SU-DHL-6 (cell line): ENCODE data around the gene PLXNC1.

Source experiments
- H2AFZ ChIP-seq: fragments of 200-600 bp; sonication (generic); 2 replicates; pipeline ENCODE4 v1.6.1; 2014; ENCODE audit warnings: low read depth, mild to moderate bottlenecking, moderate library complexity, mixed read lengths, antibody characterized with exemption, low read length; ENCODE audit not compliant: severe bottlenecking
- H3F3A ChIP-seq: fragments of 200-600 bp; shearing (Covaris generic); 2 replicates; pipeline ENCODE4 v1.6.0; 2016; ENCODE audit warnings: antibody characterized with exemption, mild to moderate bottlenecking; ENCODE audit not compliant: insufficient read depth
- H3K27ac ChIP-seq: fragments of 200-600 bp; sonication (generic); 2 replicates; pipeline ENCODE4 v1.5.1; 2016; ENCODE audit warnings: low read depth, mild to moderate bottlenecking, low read length, moderate library complexity, mixed read lengths
- H3K27me3 ChIP-seq: fragments of 200-600 bp; sonication (generic), shearing (Covaris generic); 2 replicates; pipeline ENCODE4 v1.6.0; 2014; ENCODE audit warnings: mild to moderate bottlenecking, low read length
- H3K36me3 ChIP-seq: fragments of 200-600 bp; sonication (generic); 2 replicates; pipeline ENCODE4 v1.6.1; 2014; ENCODE audit warnings: mild to moderate bottlenecking, low read length, mixed read lengths
- H3K4me2 ChIP-seq: fragments of 300-600, 200-600 bp; shearing (Covaris generic), sonication (generic); 2 replicates; pipeline ENCODE4 v1.6.0; 2014; ENCODE audit warnings: low read length, low read depth, mild to moderate bottlenecking; ENCODE audit not compliant: poor library complexity, severe bottlenecking
- H3K4me3 ChIP-seq: fragments of 200-600 bp; sonication (generic); 2 replicates; pipeline ENCODE4 v1.5.1; 2014; ENCODE audit warnings: antibody characterized with exemption, low read length, mild to moderate bottlenecking, mixed read lengths; ENCODE audit not compliant: insufficient read depth, poor library complexity, severe bottlenecking
- H3K79me2 ChIP-seq: fragments of 200-600 bp; sonication (generic); 2 replicates; pipeline ENCODE4 v1.6.1; 2014; ENCODE audit warnings: mild to moderate bottlenecking, low read length, moderate library complexity; ENCODE audit not compliant: insufficient read depth
- H3K9ac ChIP-seq: fragments of 200-600 bp; sonication (generic); 2 replicates; pipeline ENCODE4 v1.7.0; 2014; ENCODE audit warnings: mild to moderate bottlenecking, low read length
- H3K9me2 ChIP-seq: fragments of 200-600 bp; sonication (generic); replicated peaks from 2 replicates; pipeline ENCODE4 v1.6.1; 2014; ENCODE audit warnings: low read length; ENCODE audit not compliant: insufficient read depth
- H3K9me3 ChIP-seq: fragments of 200-600 bp; sonication (generic); 2 replicates; pipeline ENCODE4 v1.6.1; 2014; ENCODE audit warnings: low read length, mixed read lengths; ENCODE audit not compliant: insufficient read depth
- H4K20me1 ChIP-seq: fragments of 200-600 bp; sonication (generic); 2 replicates; pipeline ENCODE4 v1.6.1; 2014; ENCODE audit warnings: low read depth, mild to moderate bottlenecking, antibody characterized with exemption, low read length, moderate library complexity, mixed read lengths
- EZH2phosphoT487 ChIP-seq: fragments of 200-600 bp; sonication (generic), shearing (Covaris generic); conservative IDR thresholded peaks from 2 replicates; pipeline ENCODE4 v1.6.1; 2018; ENCODE audit warnings: mild to moderate bottlenecking, antibody characterized with exemption, low read length, moderate library complexity, mixed read lengths
- TF ChIP-seq, protein P1 (sequence below): fragments of 200-600 bp; sonication (generic); IDR thresholded peaks from one replicate; pipeline ENCODE4 v1.5.1; 2017; ENCODE audit warnings: antibody characterized with exemption, mild to moderate bottlenecking, low read length, moderate library complexity; ENCODE audit not compliant: insufficient read depth, poor library complexity, severe bottlenecking

Gene PLXNC1

DNA sequence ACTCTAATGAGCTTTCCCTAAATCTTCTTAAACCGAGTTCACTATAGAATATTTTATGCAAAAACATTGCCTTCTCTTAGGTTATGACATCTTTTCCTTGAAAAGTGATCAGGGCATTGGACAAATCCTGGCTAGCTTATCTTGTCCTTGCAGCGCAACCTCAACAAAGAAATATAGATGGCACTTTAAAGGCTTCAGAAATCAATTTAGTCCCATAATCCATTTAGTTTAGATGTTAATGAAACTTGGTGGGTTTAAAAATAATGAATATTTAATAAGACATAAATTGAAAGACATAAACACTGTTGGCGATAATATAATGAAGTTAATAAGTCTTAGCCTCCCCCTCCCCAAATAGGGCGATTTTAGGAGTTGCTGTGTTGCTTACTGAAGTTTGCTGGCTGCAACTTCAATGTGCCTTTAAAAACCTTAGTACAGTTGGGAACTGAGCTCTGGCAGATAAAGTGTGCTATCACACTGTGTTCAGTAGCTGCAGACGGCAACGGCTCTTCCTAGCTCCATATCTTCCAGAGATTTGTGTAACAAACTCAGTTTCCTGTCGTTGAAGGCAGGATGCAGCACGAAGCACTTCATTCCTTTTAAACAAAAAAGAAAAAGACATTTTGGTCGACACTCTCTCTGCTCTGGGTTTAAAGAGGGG lies 19.5 kb downstream of the PLXNC1 start:
- no peaks in the 10 kb centered on the region for H3K9me3 ChIP-seq
- H2AFZ ChIP-seq = no peak overlapping the region
- no peaks in the 10 kb centered on the region for H4K20me1 ChIP-seq
- no peaks in the 10 kb centered on the region for H3F3A ChIP-seq
- H3K36me3 ChIP-seq = no peaks in the 10 kb centered on the region
- no peak overlapping the region for H3K9ac ChIP-seq
- TF ChIP-seq, protein P1, sequence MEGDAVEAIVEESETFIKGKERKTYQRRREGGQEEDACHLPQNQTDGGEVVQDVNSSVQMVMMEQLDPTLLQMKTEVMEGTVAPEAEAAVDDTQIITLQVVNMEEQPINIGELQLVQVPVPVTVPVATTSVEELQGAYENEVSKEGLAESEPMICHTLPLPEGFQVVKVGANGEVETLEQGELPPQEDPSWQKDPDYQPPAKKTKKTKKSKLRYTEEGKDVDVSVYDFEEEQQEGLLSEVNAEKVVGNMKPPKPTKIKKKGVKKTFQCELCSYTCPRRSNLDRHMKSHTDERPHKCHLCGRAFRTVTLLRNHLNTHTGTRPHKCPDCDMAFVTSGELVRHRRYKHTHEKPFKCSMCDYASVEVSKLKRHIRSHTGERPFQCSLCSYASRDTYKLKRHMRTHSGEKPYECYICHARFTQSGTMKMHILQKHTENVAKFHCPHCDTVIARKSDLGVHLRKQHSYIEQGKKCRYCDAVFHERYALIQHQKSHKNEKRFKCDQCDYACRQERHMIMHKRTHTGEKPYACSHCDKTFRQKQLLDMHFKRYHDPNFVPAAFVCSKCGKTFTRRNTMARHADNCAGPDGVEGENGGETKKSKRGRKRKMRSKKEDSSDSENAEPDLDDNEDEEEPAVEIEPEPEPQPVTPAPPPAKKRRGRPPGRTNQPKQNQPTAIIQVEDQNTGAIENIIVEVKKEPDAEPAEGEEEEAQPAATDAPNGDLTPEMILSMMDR = no peak
- no peak for TF ChIP-seq EZH2phosphoT487
- H3K27me3 ChIP-seq = no peaks in the 10 kb centered on the region
- H3K27ac ChIP-seq = no peak overlapping the region
- H3K4me3 ChIP-seq = no peak overlapping the region
- no peaks in the 10 kb centered on the region for H3K9me2 ChIP-seq
- no peak overlapping the region for H3K4me2 ChIP-seq
- no peaks in the 10 kb centered on the region for H3K79me2 ChIP-seq

DNA sequence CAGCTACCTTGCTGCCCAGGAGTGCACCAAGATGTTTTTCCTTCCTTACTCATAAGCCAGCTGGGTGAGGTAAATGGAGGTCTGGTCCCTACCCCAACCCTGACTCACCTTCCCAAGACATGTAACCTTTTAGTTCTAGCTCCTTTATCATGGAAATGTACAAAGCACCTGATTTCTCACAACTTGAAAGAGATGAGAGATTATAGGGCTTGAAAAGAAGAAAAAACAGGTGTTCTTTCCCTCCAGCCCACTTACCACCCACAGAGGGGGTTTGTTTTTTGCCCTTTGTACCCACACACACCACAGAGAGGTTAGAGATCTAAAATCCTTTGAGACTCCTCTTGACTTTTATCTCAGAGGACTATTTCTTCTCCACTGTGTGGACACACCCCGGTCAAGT lies 21.1 kb downstream of the PLXNC1 start:
- Histone ChIP-seq H3K79me2 (no peaks in the 10 kb centered on the region), H3K9ac (no peak overlapping the region), H4K20me1 (no peaks in the 10 kb centered on the region), H3K9me2 (no peaks in the 10 kb centered on the region), H3K9me3 (no peaks in the 10 kb centered on the region), H3F3A (no peaks in the 10 kb centered on the region), H3K4me2 (no peak overlapping the region), H3K27ac (no peak overlapping the region), H3K36me3 (no peaks in the 10 kb centered on the region), H3K4me3 (no peak overlapping the region), H2AFZ (no peak overlapping the region), H3K27me3 (no peaks in the 10 kb centered on the region)
- no peak for TF ChIP-seq EZH2phosphoT487
- TF ChIP-seq, protein P1 = no peak

DNA sequence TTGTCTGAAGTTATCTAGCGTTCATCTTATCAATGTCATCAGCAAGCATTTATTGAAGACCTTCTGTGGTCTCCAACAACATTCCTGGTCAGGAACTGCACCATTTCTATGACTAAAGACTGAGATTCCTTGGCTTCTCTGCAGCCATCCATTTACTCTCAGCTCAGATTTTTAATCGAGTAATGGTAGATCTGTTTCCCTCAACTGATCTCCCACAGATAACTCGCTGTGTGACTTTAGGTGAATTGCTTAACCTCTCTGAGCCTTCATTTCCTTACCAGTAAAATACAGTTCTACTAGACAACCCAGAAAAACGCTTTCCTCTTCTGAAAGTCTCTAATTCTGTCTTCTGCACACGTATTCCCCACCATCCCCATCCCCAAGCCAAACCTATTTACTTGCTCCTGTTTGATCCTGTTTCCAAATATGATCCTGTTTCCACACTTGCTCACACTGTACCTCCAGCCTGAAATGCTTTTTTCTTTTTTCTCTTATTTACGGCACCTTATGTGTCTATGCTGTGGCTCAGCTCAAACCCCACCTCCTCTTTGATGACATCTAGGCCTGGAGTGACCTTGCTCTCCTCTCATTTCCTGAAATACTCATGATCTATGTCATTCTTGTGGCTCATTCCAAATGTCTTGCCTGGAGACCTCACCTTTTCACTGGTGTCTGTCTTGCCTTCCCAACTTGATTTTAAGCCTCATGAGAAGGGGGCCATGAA lies 21.8 kb downstream of the PLXNC1 start:
- no peak overlapping the region for H2AFZ ChIP-seq
- H3K9me2 ChIP-seq = no peaks in the 10 kb centered on the region
- no peak overlapping the region for H3K4me2 ChIP-seq
- H3K36me3 ChIP-seq = no peaks in the 10 kb centered on the region
- no peaks in the 10 kb centered on the region for H3K27me3 ChIP-seq
- H3K79me2 ChIP-seq = no peaks in the 10 kb centered on the region
- H3K9ac ChIP-seq = no peak overlapping the region
- H3K4me3 ChIP-seq = no peak overlapping the region
- no peaks in the 10 kb centered on the region for H4K20me1 ChIP-seq
- no peak overlapping the region for H3K27ac ChIP-seq
- H3K9me3 ChIP-seq = no peaks in the 10 kb centered on the region
- H3F3A ChIP-seq = no peaks in the 10 kb centered on the region
- no peak for TF ChIP-seq EZH2phosphoT487
- TF ChIP-seq, protein P1 = no peak
